ENCODE data around the gene LSS.

- TF ChIP-seq CEBPB (IDR thresholded peaks at IDR 0.05; ENCODE audit: low read depth, low read length) (no peak), FOSL1 (IDR thresholded peaks at IDR 0.05; ENCODE audit: insufficient read depth, low read depth, low read length) (no peak), CTCF (IDR thresholded peaks at IDR 0.05; ENCODE audit: control extremely low read depth in 1 of 3, insufficient read depth in 1 of 3, low read depth in 1 of 3, low read length in 3 of 3) (no peak), SIN3A (conservative IDR thresholded peaks at IDR 0.05 in 1 of 2, IDR thresholded peaks at IDR 0.05 in 1 of 2; ENCODE audit: low read depth in 1 of 2, low read length in 2 of 2) (no peak), HDAC2 (IDR thresholded peaks at IDR 0.05; ENCODE audit: borderline replicate concordance in 1 of 2, low read depth in 2 of 2, low read length in 2 of 2) (no peak)
Measured at GRCh38 chr21:46190491-46191131, 38.0 kb downstream of the LSS start.

Data from H1 (cell line).